Stimulated activated CD4-positive, alpha-beta T cell treated with anti-CD3 and anti-CD28 coated beads, Interleukin-1b, Interleukin-23, amount 100 ng/mL, for 4 hours (primary cell): Measurements from ENCODE around the gene ZDHHC8.

Experiments used
- DNase-seq, 2 donors: peaks; one replicate each; pipeline ENCODE4 v3.0.0-alpha.2; 2020; ENCODE audit warnings: low read depth in 2 of 2

Gene ZDHHC8

DNA sequence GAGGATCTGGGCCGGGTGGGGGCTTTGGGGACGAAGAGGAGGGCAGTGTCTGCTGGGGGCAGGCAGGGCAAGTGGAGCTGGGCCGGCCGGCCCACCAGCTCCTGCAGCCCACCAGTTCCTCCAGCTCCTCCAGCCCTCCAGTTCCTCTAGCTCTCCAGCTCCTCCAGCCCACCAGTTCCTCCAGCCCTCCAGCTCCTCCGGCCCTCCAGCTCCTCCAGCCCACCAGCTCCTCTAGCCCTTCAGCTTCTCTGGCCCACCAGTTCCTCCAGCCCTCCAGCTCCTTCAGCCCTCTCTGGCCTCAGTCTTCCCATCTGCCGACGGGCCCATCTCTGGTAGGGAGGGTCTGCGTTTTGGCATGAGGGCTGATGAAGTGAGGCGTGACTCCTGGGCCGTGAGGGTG lies 28.4 kb downstream of the ZDHHC8 start:
- no peak for DNase-seq

- no peak for DNase-seq
These were observed 33.3 kb downstream of the ZDHHC8 start for GRCh38 chr22:20164863-20165262.

DNA sequence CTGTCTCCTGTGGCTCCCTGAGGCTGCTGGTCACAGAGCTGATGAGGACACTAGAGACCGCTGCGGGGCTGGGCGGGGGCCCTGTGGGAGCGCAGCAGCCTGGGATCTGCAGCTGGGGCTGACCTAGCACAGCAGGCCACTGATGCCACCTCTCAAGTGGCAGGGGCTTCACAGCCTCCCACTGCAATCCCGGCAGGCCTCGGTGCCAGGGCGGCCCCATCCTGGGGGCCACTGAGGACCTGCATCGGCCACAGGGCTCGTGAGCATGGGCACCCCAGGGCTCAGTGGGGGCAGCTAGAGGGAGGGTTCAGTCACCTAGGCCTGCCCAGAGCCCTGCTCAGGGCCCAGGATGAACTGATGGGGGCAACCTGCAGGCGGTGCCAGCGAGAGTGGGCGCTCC lies 33.8 kb downstream of the ZDHHC8 start:
- DNase-seq, result no peak

GRCh38 chr22:20165913-20166312 lies 34.3 kb downstream of the ZDHHC8 start:
- DNase-seq, result no peak

DNA sequence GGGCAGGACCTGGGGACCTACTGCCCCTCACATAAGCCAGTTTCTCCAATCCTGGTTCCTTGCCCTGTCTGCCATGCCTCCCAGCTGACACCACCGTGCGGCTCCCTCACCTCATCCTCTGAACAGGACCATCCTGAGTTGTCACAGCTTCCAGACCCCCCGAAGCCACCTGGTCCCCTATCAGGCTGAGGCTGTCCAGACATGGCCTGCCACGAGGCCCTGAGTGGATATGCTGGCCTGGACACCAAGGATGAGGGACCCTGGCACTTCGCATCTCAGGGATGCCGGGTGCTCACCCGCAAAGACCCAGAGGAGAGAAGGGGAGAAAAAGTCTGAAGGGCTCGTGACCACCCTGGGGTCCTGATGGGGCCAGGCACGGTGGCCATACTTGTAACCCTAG lies 35.1 kb downstream of the ZDHHC8 start:
- no peak for DNase-seq

GRCh38 chr22:20167643-20168322 lies 36.2 kb downstream of the ZDHHC8 start:
- no peak for DNase-seq

DNA sequence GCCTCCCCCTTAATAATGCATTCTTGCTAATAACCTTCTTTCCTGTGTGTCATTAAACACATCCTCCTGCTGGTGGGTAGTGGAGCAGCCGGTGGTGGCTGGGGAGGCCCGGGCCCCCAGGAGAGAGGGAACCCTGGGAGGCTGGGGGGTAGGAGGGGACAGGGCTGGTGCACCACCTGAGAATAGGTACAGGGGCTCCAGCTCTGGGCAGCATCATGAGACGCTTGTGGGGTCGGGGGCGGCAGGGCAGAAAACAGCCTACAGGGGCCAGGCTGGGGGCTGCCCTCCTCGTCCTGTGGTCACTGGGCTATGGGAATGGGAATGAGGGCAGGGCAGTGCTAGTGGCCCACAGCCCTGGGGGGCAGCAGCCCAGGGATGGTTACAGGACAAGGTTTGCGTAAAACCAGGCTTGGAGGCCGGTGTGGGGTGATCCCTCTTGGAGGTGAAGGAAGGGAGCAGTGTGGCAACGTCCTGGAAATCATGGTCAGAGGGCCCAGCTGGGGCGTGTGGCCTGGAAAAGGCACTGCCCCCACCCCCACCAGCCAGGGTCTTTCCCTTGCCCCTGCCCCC lies 37.7 kb downstream of the ZDHHC8 start:
- DNase-seq, result no peak

- no peak for DNase-seq
These were observed 38.6 kb downstream of the ZDHHC8 start for GRCh38 chr22:20170170-20170569.

- DNase-seq, result no peak
These were observed 39.9 kb downstream of the ZDHHC8 start for GRCh38 chr22:20171288-20172140.

DNA sequence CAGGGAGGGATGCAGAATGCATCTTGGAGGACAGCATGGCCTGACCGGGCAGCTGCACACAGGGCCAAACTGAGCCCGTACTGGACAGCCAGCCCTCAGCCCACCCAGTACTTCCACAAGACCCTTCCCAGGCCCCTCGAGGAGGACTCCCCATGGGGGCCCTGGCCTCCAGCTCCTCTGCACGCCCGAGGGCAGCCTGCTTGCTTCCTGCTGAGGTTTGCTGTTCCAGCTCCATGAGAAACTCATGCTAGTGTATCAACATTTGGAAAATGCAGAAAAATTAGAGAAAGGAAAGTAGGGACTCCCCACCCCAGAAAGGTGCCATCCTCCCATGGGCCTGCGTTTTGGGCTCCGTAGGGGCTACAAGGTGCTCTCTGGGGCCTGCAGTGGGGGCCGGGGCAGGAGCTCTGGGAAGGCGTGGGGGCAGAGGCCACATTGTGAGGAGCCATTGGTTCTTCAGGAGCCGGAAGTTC lies 40.6 kb downstream of the ZDHHC8 start:
- no peak for DNase-seq

- no peak for DNase-seq
These were observed 41.6 kb downstream of the ZDHHC8 start for GRCh38 chr22:20173246-20173645.

DNA sequence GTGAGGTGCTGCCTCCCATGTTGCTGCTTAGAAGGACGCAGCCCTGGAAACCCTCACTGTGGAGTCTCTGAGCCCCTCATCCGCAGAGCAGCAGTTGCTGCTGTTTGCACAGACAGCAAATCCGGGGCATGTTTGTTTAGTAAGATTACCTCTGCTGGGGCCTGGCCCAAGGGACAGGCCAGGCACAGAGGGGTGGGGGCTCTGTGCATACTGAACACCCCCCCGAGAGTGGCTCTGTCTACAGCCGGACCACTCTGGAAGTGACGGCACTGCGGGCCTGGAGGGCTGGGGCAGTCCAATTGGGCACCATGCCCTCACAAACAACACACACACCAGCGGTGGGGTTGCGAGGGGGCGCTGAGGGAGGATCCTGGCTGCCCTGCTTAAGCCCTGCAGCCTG lies 42.2 kb downstream of the ZDHHC8 start:
- DNase-seq, result no peak

DNA sequence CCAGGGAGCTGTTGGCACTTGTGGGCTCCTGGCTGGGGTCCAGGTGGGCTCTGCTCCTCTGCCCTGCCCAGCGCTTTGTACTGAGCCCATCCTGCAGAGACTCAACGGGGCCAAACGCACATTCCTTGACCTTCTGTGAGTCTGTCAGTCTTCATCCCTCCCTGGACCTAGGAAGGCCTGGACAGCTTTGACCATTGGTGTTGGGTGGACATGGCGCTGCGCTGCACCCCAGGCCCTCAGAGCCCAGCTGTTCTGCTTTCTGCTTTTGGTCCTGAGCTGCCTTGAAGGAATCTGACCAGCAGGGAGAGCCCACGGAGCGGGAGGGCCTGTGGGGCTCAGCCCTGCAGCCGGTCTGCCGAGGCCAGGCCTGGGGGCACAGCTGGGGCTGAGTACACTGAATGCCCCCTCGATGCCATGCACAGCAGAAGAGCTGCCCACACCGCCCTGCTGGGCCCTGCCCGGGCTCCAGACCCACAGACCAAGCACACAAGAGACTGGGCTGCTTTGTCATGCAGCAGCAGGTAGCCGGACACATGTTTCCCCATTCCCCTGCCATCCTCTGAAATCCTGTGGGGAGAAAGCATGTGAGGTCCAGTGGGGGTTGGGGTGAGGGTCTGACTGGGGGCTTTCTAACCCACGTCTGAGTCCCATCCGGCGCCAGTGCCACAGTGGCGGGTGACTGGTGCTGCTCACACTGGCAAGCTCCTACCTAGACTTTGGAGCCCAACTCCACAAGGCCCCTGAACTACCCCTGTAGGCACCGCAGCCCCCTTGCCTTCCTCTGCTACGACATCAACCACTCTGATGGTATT lies 43.4 kb downstream of the ZDHHC8 start:
- no peak for DNase-seq

GRCh38 chr22:20175597-20175900 lies 43.9 kb downstream of the ZDHHC8 start:
- no peak for DNase-seq

DNA sequence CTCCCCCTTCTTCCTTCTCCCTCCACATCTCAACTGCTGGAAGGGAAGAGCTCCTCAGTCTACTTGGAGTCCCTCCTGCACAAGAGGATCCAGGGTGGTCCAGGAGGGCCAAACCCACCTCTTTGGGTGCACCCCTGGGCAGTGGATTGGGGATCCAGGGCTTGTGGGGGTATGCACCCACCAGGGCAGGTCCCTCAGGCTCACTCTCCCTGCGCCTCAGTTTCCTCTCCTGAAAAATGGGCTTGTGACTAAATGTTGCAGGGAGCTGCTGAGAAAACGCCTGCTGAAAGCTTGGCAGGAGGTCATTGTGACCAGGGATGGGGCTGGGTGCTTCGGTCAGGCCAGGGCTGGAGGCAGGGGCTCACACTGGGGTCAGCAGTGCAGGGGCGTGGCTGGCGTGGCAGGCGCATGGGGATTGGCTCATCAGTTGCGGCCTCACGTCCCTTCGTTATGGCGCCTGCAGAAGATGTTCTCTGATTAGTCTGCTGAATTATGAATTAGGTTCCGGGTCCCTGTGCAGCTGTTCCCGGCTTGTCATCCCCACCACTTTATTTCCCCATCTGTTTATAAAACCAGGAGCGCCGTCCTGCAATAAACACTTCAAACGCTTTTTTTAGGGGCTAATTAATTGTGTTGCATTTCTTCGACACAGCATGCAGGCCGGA lies 44.9 kb downstream of the ZDHHC8 start:
- DNase-seq, result no peak

DNA sequence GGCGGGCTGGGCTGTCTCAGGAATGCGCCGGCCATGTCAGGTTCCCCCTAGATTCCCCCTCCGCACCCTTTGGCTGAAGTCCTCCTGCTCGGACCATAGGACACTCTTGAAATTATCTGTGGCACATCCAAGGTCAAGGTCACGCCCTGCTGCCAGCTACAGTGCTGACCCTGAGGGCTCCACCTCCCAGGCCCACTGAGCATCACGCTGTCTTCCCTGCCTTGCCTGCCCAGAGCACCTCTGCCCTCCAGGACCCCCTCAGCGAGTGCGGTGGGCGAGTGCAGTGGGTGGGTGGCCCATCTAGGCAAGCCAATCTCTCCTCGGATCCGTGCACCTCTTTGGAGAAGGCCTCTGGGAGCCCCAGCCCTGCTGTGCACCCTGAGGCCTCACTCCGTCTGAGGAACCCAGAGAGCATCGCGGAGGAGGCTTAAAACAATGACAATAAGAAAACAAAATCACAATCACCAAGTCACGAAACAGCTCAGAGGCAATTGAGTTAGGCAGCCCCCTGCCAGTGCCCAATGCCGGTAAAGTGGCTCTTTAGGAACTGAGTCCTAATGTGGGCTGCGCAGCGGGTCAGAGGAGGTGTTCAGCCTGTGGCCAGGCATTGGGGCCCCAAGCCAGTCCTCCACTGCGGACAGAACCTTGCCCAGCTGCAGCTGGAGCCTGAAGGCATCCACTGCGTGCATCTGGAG lies 45.8 kb downstream of the ZDHHC8 start:
- no peak for DNase-seq

DNA sequence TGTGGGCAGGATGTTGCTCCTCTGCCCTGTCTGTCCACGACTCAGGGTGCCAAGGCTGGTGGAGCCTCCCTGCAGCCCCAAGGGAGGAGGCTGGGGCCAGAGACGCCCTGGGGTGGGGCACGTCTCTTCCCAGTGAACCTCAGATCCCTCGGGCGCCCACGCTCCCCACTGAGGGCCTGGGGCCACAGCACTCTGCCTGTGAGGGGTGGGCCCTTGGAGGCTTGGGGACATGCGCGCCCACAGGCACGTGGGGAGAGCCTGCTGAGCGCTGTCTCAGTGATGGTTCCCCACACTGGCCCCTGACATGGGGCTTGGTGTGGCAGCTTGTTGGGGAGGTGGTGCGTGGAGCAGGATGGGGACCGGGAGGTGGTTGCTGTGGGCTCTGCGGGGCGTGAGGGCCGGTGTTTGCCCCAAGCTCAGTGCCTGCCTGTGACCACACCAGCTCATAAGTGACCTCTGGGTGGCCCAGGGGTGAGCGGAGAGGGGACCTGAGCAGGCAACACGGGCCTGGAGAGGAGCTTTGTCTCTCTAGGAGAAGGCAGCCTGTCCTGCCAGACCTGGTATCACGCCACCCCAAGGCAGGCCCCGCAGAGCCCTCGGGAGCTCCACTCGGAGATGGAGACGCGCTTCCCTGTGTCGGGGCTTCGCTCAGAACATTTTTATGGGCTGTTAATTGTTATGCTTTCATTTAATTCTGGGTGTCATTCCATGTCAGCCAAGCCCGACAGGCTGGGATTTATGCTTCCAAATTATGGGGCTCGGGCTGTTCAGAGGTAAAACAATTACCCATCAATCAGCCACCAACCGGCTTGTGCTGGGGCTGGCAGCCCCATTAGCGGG lies 46.7 kb downstream of the ZDHHC8 start:
- DNase-seq, result no peak

- no peak for DNase-seq
These were observed 47.3 kb downstream of the ZDHHC8 start for GRCh38 chr22:20178915-20179227.

DNA sequence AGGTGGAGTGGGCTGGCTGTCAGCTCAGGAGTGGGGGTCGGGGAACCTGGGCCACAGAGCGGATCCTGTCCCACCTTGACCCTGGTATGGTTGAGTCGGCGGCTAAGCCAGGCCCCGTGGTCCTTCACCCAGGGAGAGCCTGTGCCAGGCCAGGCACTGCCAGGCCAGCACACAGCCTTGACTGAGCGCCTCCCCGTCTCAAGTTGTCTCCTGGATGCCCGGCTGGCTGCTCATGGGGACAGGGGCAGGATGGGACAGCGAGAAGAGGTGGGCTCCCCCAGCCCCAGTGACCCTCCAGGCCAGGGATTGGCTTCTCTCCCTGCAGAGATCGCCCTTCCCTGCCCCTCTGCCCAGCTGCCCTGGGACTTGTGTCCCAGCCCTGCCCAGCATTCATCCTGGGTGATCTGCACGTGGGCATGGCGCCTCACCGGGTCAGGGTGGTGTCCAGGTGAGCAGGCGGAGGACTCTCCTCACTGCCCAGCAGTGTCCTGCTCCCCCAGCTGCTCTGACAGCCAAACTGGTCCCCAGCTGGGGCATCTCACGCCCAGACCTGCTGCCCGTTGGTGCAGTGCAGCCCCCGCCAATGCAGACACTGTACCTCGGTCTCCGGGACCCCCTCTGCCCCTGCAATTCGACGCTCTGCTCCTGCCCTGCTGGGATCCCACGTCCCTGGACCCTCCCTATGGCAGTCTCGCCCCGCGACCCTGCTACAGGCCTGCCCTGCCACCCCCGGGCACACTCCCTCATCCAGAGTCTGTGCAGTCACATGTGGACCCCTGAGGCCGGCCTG lies 48.0 kb downstream of the ZDHHC8 start:
- no peak for DNase-seq

DNA sequence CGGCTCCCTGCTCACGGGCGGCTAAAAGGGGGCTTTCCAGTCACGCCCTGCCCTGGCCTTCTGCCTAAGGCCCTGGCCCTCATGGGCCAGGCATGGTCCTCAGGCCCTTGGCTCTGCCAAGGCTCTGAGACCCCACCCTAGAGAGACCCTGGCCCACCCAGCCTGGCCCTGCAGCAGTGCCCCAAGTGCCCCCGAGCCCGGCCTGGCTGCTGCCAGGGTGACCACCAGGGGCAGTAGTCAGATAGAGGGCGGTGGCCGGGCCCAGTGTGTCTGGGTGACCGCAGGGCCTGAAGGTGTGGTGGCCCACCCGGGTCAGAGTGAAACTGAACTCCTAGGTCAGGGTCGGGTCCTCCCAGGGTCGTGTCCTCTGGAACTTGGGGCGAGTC lies 48.6 kb downstream of the ZDHHC8 start:
- no peak for DNase-seq
